GM10847 (cell line): ENCODE data around the gene TAF4B.

ENCODE experiments used
- POLR2A ChIP-seq: IDR thresholded peaks from 2 replicates; pipeline ENCODE4 v1.6.1; 2011; ENCODE audit not compliant: insufficient read length; ENCODE audit errors: extremely low read depth

TAF4B gene

GRCh38 chr18:26227051-26227670, 916 bp downstream of the TAF4B start:
- no peak for TF ChIP-seq POLR2A

GRCh38 chr18:26228562-26229260, 2.5 kb downstream of the TAF4B start:
- no peak for TF ChIP-seq POLR2A

DNA sequence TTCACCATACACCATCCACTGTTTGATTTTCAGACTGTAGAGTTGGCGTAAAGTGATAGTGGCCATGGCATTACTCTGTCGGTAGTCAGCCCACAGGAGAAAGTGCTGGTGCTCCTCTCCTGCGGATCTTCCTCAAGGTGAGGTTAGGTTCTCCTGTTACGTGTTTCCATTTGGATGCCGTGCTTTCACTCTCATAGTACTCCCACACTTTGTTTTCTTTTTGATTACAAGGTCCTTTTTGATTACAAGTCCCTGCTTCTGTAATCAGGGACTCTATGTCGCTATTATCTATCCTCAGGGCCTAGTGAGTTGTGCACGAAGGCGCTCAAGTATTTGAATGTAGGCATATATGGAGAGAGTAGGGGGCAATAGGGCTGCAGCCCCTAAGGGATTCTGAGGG, 4.3 kb downstream of the TAF4B start:
- no peak for TF ChIP-seq POLR2A

DNA sequence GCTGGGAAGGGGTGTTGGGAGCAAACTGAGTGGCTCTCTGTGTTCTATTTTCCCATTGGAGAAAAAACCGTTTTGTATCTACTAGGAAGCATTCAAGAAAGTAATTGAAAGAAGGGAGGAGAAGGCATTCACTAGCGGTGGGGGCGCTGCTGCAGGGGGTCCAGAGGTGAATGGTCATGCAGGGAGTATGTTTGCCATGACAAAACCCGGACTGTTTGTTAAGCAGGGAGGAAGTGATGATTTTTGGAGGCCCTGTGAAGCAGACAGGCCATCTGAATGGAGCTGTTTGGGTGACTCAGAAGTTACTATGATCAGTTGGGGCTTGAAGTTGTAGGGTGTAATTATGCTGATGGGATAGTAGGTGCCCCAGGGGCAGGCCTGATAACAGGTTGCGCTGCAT, 7.0 kb downstream of the TAF4B start:
- TF ChIP-seq POLR2A = no peak

DNA sequence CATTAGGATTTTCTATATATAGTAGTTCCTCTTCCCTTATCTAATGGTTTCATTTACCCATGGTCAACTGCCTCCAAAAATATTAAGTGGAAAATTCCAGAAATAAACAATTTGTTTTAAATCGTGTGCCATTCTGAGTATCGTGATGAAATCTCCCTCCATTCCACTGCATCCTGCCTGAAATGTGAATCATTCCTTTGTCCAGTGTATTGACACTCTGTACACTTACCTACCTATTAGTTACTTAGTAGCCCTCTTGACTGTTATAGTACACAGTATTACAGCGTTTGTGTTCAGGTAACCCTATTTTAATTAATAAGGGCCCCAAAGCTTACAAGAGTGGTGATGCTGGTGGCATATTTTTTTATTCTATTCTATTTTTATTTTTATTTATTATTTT, 26.2 kb downstream of the TAF4B start:
- TF ChIP-seq POLR2A = no peak

DNA sequence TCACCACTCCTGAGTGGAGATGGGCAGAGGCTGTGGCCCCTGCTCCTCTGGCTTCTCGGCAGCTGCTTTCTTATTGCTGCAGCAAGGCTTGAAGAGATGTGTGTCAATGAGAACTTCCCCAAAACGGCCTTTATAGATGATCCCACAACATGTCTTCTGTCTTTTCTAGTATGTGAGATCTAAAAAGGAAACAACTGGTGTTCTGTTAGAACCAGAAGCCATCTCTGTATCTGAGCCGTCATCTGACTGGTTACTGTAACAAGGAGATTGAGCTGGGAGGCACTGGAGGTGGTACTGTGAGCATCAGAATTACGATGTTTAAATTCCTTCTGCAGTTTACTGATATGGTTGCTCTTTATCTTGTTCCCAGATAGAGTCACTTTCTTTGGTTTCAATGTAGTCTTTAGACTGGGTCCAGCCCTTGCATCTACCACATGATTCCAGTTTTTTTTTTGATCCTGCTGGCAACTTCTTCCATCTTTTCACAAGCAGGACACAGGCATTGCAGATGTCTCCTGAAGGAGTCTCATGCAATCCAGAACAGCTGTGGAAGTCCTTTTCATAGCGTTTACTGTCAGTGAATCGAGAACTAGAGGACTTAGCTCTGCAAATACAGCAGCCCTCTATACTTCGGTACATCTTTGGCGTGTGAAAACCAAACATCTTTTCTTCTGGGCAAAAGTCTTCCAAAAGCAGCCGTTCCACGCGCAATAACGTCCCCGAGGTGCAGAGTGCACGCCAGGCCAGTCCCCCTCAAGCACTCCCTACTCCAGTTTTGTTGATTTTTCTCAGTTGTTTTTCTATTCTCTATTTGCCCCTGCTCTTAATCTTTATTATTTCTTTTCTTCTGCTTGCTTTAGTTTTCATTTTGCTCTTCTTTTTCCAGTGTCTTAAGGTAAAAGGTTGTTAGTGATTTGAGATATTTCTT, 29.7 kb downstream of the TAF4B start:
- TF ChIP-seq POLR2A = no peak

- no peak for TF ChIP-seq POLR2A
Observed at GRCh38 chr18:26258711-26259110, 32.5 kb downstream of the TAF4B start.

GRCh38 chr18:26262156-26262555, 35.9 kb downstream of the TAF4B start:
- TF ChIP-seq POLR2A = no peak

DNA sequence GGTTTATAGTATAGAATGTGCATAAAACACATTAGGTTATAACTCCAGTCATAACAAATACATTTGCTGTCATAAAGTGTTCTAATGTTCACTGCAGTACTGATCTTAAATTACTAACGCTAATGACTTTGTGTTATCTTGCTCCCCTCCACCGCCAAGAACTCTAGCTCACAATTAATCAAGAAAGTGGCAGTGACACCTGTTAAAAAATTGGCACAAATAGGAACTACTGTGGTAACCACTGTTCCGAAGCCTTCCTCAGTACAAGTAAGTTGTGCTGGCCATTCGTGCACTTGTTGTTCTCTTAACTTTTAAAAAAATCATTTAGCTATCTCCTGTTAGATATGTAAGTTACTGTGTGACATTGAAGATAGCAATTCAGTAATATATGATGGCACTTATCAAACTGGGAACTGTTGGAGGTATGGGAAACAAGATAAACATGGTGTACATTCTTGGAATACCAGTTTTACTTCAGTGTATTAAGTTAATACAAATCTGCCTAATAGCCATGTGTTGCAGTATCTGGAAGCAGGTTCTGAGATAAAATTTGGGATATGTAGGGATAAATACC, 41.2 kb downstream of the TAF4B start:
- TF ChIP-seq POLR2A = no peak

DNA sequence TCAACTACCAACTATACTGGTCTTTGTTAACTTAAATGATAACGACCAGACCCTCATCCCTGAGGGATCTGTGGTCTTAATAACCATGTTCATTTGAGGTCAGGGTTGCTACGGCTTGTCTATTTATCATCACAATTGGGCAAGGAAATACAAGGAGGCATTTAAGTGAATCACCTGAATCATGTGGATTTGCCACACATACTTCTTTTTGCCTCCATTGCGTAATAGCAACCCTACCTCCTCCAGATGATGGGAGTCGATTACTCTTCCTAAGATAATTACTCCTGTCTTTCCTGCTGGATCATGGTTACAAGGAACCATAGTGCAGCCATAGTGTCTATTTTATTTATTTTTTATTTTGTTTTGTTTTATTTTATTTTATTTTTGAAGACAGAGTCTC, 42.2 kb downstream of the TAF4B start:
- TF ChIP-seq POLR2A = no peak

- TF ChIP-seq POLR2A = no peak
Observed at GRCh38 chr18:26271917-26272549, 45.8 kb downstream of the TAF4B start.

DNA sequence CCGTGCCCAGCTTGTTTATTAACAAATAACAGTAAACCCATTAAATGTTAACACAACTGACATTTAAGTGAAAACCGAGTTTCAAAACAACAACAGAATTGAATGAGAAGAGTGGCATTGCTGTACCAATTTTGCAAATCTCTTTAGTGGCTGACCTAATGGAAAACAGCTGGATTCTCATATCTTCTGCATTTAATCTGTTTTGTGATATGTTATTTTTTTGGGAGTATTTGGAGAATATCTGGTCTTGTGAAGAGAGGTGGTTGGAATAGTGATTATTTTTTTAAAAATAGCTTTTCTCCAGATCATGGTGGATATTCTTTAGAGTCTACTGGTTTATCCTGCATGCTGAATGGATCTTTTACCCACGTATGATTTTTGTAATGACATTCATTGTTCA, 51.1 kb downstream of the TAF4B start:
- TF ChIP-seq POLR2A = no peak

DNA sequence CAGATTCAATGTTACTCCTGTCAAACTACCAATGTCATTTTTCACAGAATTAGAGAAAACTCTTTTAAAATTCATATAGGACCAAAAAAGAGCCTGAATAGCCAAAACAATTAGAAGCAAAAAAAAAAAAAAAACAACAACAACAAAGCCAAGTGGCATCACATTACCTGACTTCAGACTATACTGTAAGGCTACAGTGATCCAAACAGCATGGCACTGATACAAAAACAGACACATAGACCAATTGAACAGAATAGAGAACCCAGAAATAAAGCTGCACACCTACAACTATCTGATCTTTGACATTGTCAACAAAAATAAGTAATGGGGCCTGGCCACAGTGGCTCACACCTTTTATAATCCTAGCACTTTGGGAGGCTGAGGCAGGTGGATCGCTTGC, 53.2 kb downstream of the TAF4B start:
- TF ChIP-seq POLR2A = no peak

GRCh38 chr18:26286008-26286407, 59.8 kb downstream of the TAF4B start:
- no peak for TF ChIP-seq POLR2A

DNA sequence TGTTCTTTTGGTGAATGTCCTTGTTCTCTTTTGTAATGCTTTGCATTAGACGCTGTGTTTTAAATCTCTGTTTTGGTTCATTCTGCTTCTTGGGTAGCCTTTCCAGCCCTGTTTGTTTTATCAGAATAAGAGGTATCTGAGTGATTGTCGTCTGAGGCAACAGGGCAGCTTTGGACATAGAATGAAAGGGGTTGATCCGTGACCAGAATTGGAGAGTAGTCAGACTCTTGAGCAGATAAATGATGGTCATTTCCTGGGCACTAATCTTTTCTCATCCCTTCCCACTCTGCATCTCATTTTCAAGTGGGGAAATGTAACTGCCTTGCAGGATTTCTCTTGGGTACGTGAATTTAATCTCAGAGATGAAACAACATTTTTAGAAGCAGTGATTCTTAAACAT, 61.4 kb downstream of the TAF4B start:
- TF ChIP-seq POLR2A = no peak
